ENCODE results near the gene KLHL26.

KLHL26 gene

GRCh38 chr19:18650468-18651041 lies 13.7 kb downstream of the KLHL26 start:
- H3K27me3 Mint-ChIP-seq: no peaks in the 10 kb centered on the region
- H3K4me1 Mint-ChIP-seq (ENCODE audit: low read depth in 2 of 2): peaks cover 10 to 41% of the 10 kb centered on the region in 2 donors
- H3K9me3 Mint-ChIP-seq: no peaks in the 10 kb centered on the region
- H3K36me3 Mint-ChIP-seq (ENCODE audit: insufficient read depth): peaks cover 12% of the 10 kb centered on the region
- no peak overlapping the region for H3K4me3 Mint-ChIP-seq
- DNase-seq (no peak), ATAC-seq (replicated peaks) (no peak)
- H3K27ac Mint-ChIP-seq: no peak overlapping the region

GRCh38 chr19:18651300-18651699 lies 14.5 kb downstream of the KLHL26 start:
- ATAC-seq (replicated peaks): no peak
- Mint-ChIP-seq H3K4me3 (no peak overlapping the region), H3K36me3 (ENCODE audit: insufficient read depth) (peaks cover 12% of the 10 kb centered on the region), H3K9me3 (no peaks in the 10 kb centered on the region), H3K27me3 (no peaks in the 10 kb centered on the region), H3K4me1 (ENCODE audit: low read depth in 2 of 2) (peaks cover 13 to 39% of the 10 kb centered on the region in 2 donors), H3K27ac (peak overlapping the region in 1 of 2 donors; percentile 41)
- DNase-seq: no peak

DNA sequence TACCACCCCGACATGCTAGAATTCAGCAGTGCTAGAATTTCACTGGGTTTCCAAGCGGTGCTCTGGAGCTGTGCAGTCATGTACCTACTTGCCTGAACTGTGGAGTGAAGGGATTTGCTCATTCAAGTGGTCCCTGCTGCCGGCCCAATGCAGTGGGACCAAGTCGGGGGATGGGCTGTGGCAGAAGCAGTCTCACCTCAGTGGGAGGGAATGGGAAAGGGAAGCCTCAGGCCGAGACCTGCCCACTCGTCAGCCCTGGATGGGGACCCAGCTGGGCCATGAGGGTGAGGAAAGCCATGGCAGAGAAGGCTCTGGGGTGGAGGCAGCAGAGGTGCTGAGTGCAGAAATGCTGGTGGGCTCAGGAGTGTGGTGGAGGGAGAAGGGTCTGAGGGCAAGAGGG lies 14.9 kb downstream of the KLHL26 start:
- H3K9me3 Mint-ChIP-seq: no peaks in the 10 kb centered on the region
- no peak overlapping the region for H3K4me3 Mint-ChIP-seq
- H3K27ac Mint-ChIP-seq: peak overlapping the region in 1 of 2 donors; percentile 41
- DNase-seq: no peak
- H3K4me1 Mint-ChIP-seq (ENCODE audit: low read depth in 2 of 2): peaks cover 10 to 36% of the 10 kb centered on the region in 2 donors
- H3K27me3 Mint-ChIP-seq: no peaks in the 10 kb centered on the region
- peaks cover 12% of the 10 kb centered on the region for H3K36me3 Mint-ChIP-seq (ENCODE audit: insufficient read depth)
- no peak for ATAC-seq (replicated peaks)

DNA sequence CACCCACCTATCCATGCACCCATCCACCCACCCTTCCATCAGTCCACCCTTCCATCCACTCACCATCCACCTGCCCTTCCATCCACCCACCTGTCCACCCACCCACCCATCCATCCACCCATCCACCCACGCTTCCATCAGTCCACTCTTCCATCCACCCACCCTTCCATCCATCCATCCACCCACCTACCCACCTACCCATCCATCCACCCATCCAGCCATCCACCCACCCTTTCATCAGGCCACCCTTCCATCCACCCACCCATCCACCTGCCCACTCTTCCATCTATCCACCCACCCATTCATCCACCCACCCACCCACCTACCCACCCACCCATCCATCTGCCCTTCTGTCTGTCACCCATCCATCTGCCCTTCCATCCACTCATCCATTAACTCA lies 17.0 kb downstream of the KLHL26 start:
- ATAC-seq (replicated peaks): no peak
- Mint-ChIP-seq H3K36me3 (ENCODE audit: insufficient read depth) (peaks cover 11% of the 10 kb centered on the region), H3K27me3 (no peaks in the 10 kb centered on the region), H3K4me3 (no peak overlapping the region), H3K27ac (no peak overlapping the region), H3K9me3 (no peaks in the 10 kb centered on the region), H3K4me1 (ENCODE audit: low read depth in 2 of 2) (peaks cover 20 to 40% of the 10 kb centered on the region in 2 donors)
- no peak for DNase-seq

- H3K27ac Mint-ChIP-seq: no peak overlapping the region
- no peak overlapping the region for H3K4me3 Mint-ChIP-seq
- ATAC-seq (replicated peaks) (no peak), DNase-seq (no peak)
- H3K9me3 Mint-ChIP-seq: no peaks in the 10 kb centered on the region
- H3K27me3 Mint-ChIP-seq: no peaks in the 10 kb centered on the region
- peaks cover 10% of the 10 kb centered on the region for H3K36me3 Mint-ChIP-seq (ENCODE audit: insufficient read depth)
- peaks cover 23 to 39% of the 10 kb centered on the region in 2 donors for H3K4me1 Mint-ChIP-seq (ENCODE audit: low read depth in 2 of 2)
Measured at GRCh38 chr19:18654469-18654868, 17.6 kb downstream of the KLHL26 start.

- Mint-ChIP-seq H3K9me3 (no peaks in the 10 kb centered on the region), H3K27me3 (no peaks in the 10 kb centered on the region), H3K36me3 (ENCODE audit: insufficient read depth) (peaks cover 5% of the 10 kb centered on the region), H3K27ac (peak overlapping the region in 1 of 2 donors; percentile 19), H3K4me3 (no peak overlapping the region), H3K4me1 (ENCODE audit: low read depth in 2 of 2) (peaks cover 25 to 39% of the 10 kb centered on the region in 2 donors)
- DNase-seq (no peak), ATAC-seq (replicated peaks) (no peak)
Measured at GRCh38 chr19:18655173-18655844, 18.5 kb downstream of the KLHL26 start.

- H3K9me3 Mint-ChIP-seq: no peaks in the 10 kb centered on the region
- H3K4me3 Mint-ChIP-seq: no peak overlapping the region
- DNase-seq: no peak
- ATAC-seq (replicated peaks): no peak
- no peaks in the 10 kb centered on the region for H3K27me3 Mint-ChIP-seq
- H3K36me3 Mint-ChIP-seq (ENCODE audit: insufficient read depth): peaks cover 3% of the 10 kb centered on the region
- peak overlapping the region in 1 of 2 donors; percentile 44 for H3K27ac Mint-ChIP-seq
- H3K4me1 Mint-ChIP-seq (ENCODE audit: low read depth in 2 of 2): peaks cover 29 to 42% of the 10 kb centered on the region in 2 donors
Measured at GRCh38 chr19:18656337-18657086, 19.7 kb downstream of the KLHL26 start.

DNA sequence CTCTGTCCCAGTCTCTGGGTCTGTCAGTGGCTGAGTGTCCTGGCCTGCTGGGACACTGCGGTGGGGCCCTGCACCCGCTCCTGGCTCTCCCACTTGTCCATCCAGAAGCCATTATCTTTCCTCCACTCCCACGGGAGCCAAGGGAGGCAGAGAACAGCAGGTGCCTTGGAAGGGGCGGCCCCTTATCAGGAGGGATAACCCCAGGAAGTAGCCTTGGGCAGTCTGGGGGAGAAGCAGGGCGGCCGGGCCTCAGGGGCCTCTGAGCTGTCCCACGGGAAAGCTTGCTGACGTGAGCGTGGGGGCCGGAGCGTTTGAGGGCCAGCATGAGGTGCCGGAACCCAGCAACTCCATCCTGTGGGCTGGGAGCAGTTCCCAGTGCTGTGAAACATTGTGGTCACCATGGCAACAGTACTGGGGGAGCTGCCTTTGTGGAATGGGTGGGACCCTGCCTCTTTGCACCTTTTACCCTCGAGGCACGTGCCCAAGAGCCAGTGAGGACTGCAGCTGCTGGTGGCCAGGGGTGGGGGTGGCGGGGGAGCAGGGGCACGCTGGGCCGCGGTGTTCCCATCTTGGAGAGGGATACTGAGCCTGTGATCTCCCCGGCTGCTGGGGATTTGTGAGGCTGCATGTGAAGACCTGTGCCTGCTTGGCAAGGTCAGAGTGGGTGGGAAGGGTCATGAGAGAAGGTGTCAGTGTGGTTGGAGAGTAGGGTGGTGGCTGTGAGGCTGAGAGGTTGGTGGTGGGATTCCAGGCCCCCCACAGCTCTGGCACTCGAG lies 20.9 kb downstream of the KLHL26 start:
- H3K4me1 Mint-ChIP-seq (ENCODE audit: low read depth in 2 of 2): peaks cover 34 to 35% of the 10 kb centered on the region in 2 donors
- no peak overlapping the region for H3K4me3 Mint-ChIP-seq
- H3K27me3 Mint-ChIP-seq: no peaks in the 10 kb centered on the region
- DNase-seq (no peak), ATAC-seq (replicated peaks) (no peak)
- H3K9me3 Mint-ChIP-seq: no peaks in the 10 kb centered on the region
- peaks cover 5% of the 10 kb centered on the region for H3K36me3 Mint-ChIP-seq (ENCODE audit: insufficient read depth)
- peak overlapping the region in 1 of 2 donors; percentile 8 for H3K27ac Mint-ChIP-seq

- Mint-ChIP-seq H3K27me3 (no peaks in the 10 kb centered on the region), H3K27ac (peak overlapping the region; percentile 2 to 69)
- no peak for ATAC-seq (replicated peaks)
Measured at GRCh38 chr19:18658366-18658855, 21.6 kb downstream of the KLHL26 start.

GRCh38 chr19:18659281-18660050 lies 22.6 kb downstream of the KLHL26 start:
- H3K27ac Mint-ChIP-seq: peak overlapping the region; percentile 2 to 69

More at GRCh38 chr19:18658366-18658855, 21.6 kb downstream of the KLHL26 start:
- Mint-ChIP-seq H3K4me3 (no peak overlapping the region), H3K9me3 (no peaks in the 10 kb centered on the region), H3K4me1 (ENCODE audit: low read depth in 2 of 2) (peaks cover 37 to 39% of the 10 kb centered on the region in 2 donors), H3K36me3 (ENCODE audit: insufficient read depth) (peaks cover 8% of the 10 kb centered on the region)
- no peak for DNase-seq

GRCh38 chr19:18660051-18660910 lies 23.5 kb downstream of the KLHL26 start:
- no peak for ATAC-seq (replicated peaks)
- DNase-seq: no peak
- H3K4me3 Mint-ChIP-seq: no peak overlapping the region
- peaks cover 6% of the 10 kb centered on the region for H3K36me3 Mint-ChIP-seq (ENCODE audit: insufficient read depth)
- peaks cover 30 to 40% of the 10 kb centered on the region in 2 donors for H3K4me1 Mint-ChIP-seq (ENCODE audit: low read depth in 2 of 2)
- no peaks in the 10 kb centered on the region for H3K27me3 Mint-ChIP-seq
- H3K27ac Mint-ChIP-seq: peak overlapping the region in 1 of 2 donors; percentile 57
- no peaks in the 10 kb centered on the region for H3K9me3 Mint-ChIP-seq

More at GRCh38 chr19:18659281-18660050, 22.6 kb downstream of the KLHL26 start:
- peaks cover 8% of the 10 kb centered on the region for H3K36me3 Mint-ChIP-seq (ENCODE audit: insufficient read depth)
- ATAC-seq (replicated peaks) (no peak), DNase-seq (no peak)
- H3K4me3 Mint-ChIP-seq: no peak overlapping the region
- no peaks in the 10 kb centered on the region for H3K9me3 Mint-ChIP-seq
- peaks cover 34 to 40% of the 10 kb centered on the region in 2 donors for H3K4me1 Mint-ChIP-seq (ENCODE audit: low read depth in 2 of 2)
- no peaks in the 10 kb centered on the region for H3K27me3 Mint-ChIP-seq
